GM12878 (cell line): ENCODE results near the gene SERPINA4. TPM values are rescaled to one million over a fixed set of nuclear protein-coding genes. Genes with fewer than 3 reads are reported as not detected.

Experiments used
- ATAC-seq: fragments of 200-7000 bp; cut with Tn5 transposase; 3 replicates; pipeline ENCODE4 v1.9.1; 2020; ENCODE audit warnings: mild to moderate bottlenecking, moderate library complexity
- BruUV-seq: library from RNA; stranded (reverse); fragments of 400-500 nt; replicated peaks from 2 replicates; lab custom pipeline; 2021; lab: Mats Ljungman, UMichigan
- CTCF ChIA-PET: fragments of 300-600 bp; sonication (Branson Sonifier 250); formaldehyde crosslinking; extraction: SDS; loops from one replicate; lab custom pipeline; 2021; ENCODE audit warnings: inconsistent platforms; lab: Yijun Ruan, JAX
- POLR2A ChIA-PET: fragments of 350-600 bp; formaldehyde crosslinking; extraction: SDS; loops from one replicate; lab custom pipeline; 2021; ENCODE audit warnings: inconsistent platforms; lab: Charles Lee
- RAD21 ChIA-PET: fragments of 300-600 bp; sonication (Branson Sonifier 250); formaldehyde crosslinking; loops from one replicate; lab custom pipeline; 2023; ENCODE audit warnings: antibody characterized with exemption; ENCODE audit not compliant: unreplicated experiment; lab: Charles Lee
- SMC1A ChIA-PET: fragments of 300-600 bp; sonication (Branson Sonifier 250); formaldehyde crosslinking; loops from one replicate; lab custom pipeline; 2023; ENCODE audit not compliant: unreplicated experiment, uncharacterized antibody; lab: Charles Lee
- DNase-seq: peaks from one replicate; pipeline ENCODE4 v3.0.0-alpha.2; 2011; ENCODE audit warnings: low read depth, low spot score
- FAIRE-seq: peaks from 3 replicates; lab custom pipeline; 2011; peaks lifted over from hg19 to GRCh38; lab: Jason Lieb, UNC
- H2AFZ ChIP-seq: 2 replicates; pipeline ENCODE4 v1.6.0; 2011; ENCODE audit warnings: low read depth, low read length, control low read depth; ENCODE audit not compliant: control insufficient read depth
- H3K27ac ChIP-seq: 2 replicates; pipeline ENCODE4 v1.5.1; 2011; ENCODE audit warnings: control low read depth; ENCODE audit not compliant: control insufficient read depth, insufficient read depth
- H3K27me3 ChIP-seq, 2 experiments: replicated peaks in 1 of 2; 2 replicates each; pipeline versions ENCODE4 v1.6.0 to v1.6.1; 2011; ENCODE audit warnings: low read length in 1 of 2; ENCODE audit not compliant: control insufficient read depth in 2 of 2, insufficient read depth in 2 of 2
- H3K36me3 ChIP-seq, 2 experiments: 2 replicates each; pipeline ENCODE4 v1.5.1; 2011; ENCODE audit warnings: low read length in 1 of 2; ENCODE audit not compliant: control insufficient read depth in 2 of 2, insufficient read depth in 2 of 2
- H3K4me1 ChIP-seq: 2 replicates; pipeline ENCODE4 v1.6.1; 2011; ENCODE audit warnings: mild to moderate bottlenecking, low read length, moderate library complexity, mixed read lengths; ENCODE audit not compliant: control insufficient read depth, insufficient read depth
- H3K4me2 ChIP-seq: 2 replicates; pipeline ENCODE4 v1.6.0; 2011; ENCODE audit warnings: control low read depth; ENCODE audit not compliant: control insufficient read depth, insufficient read depth
- H3K4me3 ChIP-seq: fragments of 200-600 bp; sonication (generic); 2 replicates; pipeline ENCODE4 v1.5.1; 2016
- H3K79me2 ChIP-seq: 2 replicates; pipeline ENCODE4 v1.6.0; 2011; ENCODE audit warnings: low read length; ENCODE audit not compliant: control insufficient read depth, insufficient read depth
- H3K9ac ChIP-seq: 2 replicates; pipeline ENCODE4 v1.8.0; 2011; ENCODE audit warnings: low read length, control low read depth, mixed read lengths; ENCODE audit not compliant: control insufficient read depth, insufficient read depth
- H3K9me3 ChIP-seq: replicated peaks from 3 replicates; pipeline ENCODE4 v1.5.1; 2011; ENCODE audit warnings: mild to moderate bottlenecking, low read length; ENCODE audit not compliant: control insufficient read depth, insufficient read depth
- H4K20me1 ChIP-seq: 2 replicates; pipeline ENCODE4 v1.6.0; 2011; ENCODE audit not compliant: control insufficient read depth, insufficient read depth
- BACH1 ChIP-seq: fragments of 450-650 bp; IDR thresholded peaks from 2 replicates; pipeline ENCODE4 v1.6.1; 2017; ENCODE audit warnings: mild to moderate bottlenecking, borderline replicate concordance
- BHLHE40 ChIP-seq, 2 experiments: fragments of 450-650 bp in 1 of 2; IDR thresholded peaks; 2 replicates each; pipeline ENCODE4 v1.6.1; 2011 to 2017; ENCODE audit warnings: low read depth in 2 of 2, borderline replicate concordance in 1 of 2, improper control_type of control experiment in 1 of 2, low read length in 1 of 2, mild to moderate bottlenecking in 1 of 2
- CHD1 ChIP-seq: IDR thresholded peaks from 2 replicates; pipeline ENCODE4 v1.6.1; 2012; ENCODE audit warnings: low read depth, low read length, improper control_type of control experiment
- CHD2 ChIP-seq: IDR thresholded peaks from 2 replicates; pipeline ENCODE4 v1.6.1; 2011; ENCODE audit warnings: low read depth, low read length, improper control_type of control experiment, borderline replicate concordance
- FOXM1 ChIP-seq: IDR thresholded peaks from 2 replicates; pipeline ENCODE4 v1.6.1; 2012; ENCODE audit warnings: low read depth, mild to moderate bottlenecking, inconsistent platforms, low read length, moderate library complexity
- HDAC6 ChIP-seq: fragments of 200-600 bp; sonication (generic); IDR thresholded peaks from one replicate; pipeline ENCODE4 v1.8.0; 2017; ENCODE audit warnings: antibody characterized with exemption; ENCODE audit not compliant: unreplicated experiment
- IRF4 ChIP-seq: IDR thresholded peaks from 2 replicates; pipeline ENCODE4 v1.6.1; 2011; ENCODE audit warnings: low read depth, low read length
- JUND ChIP-seq: IDR thresholded peaks from 2 replicates; pipeline ENCODE4 v1.6.1; 2012; ENCODE audit warnings: low read depth, mild to moderate bottlenecking, low read length, improper control_type of control experiment, moderate library complexity
- POU2F2 ChIP-seq: IDR thresholded peaks from 3 replicates; pipeline ENCODE4 v1.6.1; 2011; ENCODE audit warnings: low read depth, mild to moderate bottlenecking, low read length, borderline replicate concordance
- SP1 ChIP-seq: IDR thresholded peaks from one replicate; pipeline ENCODE4 v1.6.1; 2011; ENCODE audit warnings: low read depth, low read length
- STAT1 ChIP-seq: fragments of 450-650 bp; conservative IDR thresholded peaks from 2 replicates; pipeline ENCODE4 v1.6.1; 2014; ENCODE audit warnings: antibody characterized with exemption, mild to moderate bottlenecking
- SUPT20H ChIP-seq: IDR thresholded peaks from 2 replicates; pipeline ENCODE4 v1.6.1; 2011; ENCODE audit warnings: low read depth, mild to moderate bottlenecking, low read length, moderate library complexity, borderline replicate concordance; ENCODE audit not compliant: control insufficient read depth
- ZSCAN29 ChIP-seq: fragments of 450-650 bp; IDR thresholded peaks from 2 replicates; pipeline ENCODE4 v1.6.1; 2017; ENCODE audit warnings: mild to moderate bottlenecking, moderate library complexity
- WGBS: methylation state at CpG from one replicate; pipeline ENCODE4 v1.1.6; 2016; ENCODE audit warnings: low lambda C conversion rate; ENCODE audit not compliant: insufficient replicate concordance, insufficient coverage; ENCODE audit errors: missing lambda C conversion rate; 5-methylcytosine and 5-hydroxymethylcytosine counted together
- in situ Hi-C: fragments of 300-500 bp; cut with MboI; formaldehyde crosslinking; loops from 9 replicates; pipeline ENCODE4 v1.14.3; 2018; ENCODE audit warnings: mixed read lengths
- intact Hi-C: fragments of 100-400 bp; cut with micrococcal nuclease; formaldehyde crosslinking; loops from one replicate; pipeline ENCODE4 v1.14.2; 2022; ENCODE audit not compliant: unreplicated experiment
- polyA plus RNA-seq, 11 experiments: library from polyadenylated mRNA; depleted of rRNA in 4 of 11; unstranded in 6 of 11; stranded (reverse) in 5 of 11; fragments of >200 nt; fragmentation: Nextera tagmentation in 4 of 11; fragmentation: Illumina TruSeq in 1 of 11; extraction: Ambion mirVana in 4 of 11; extraction: Trizol in 1 of 11; gene quantifications; 1 replicate in 1 of 11; 2 replicates in 10 of 11; pipeline versions ENCODE4 v1.2.1 to v1.2.3, GENCODE V29; 2011 to 2016; ENCODE audit warnings: inconsistent platforms in 2 of 11, missing spikeins in 2 of 11, low read depth in 1 of 11
- total RNA-seq, 4 experiments: library from RNA; depleted of rRNA in 3 of 4; stranded (reverse); fragments of >200 nt in 3 of 4; fragmentation: Illumina TruSeq in 1 of 4; extraction: Trizol in 1 of 4; gene quantifications; 2 replicates each; pipeline versions ENCODE4 v1.2.1 to v1.2.3, GENCODE V29; 2013 to 2021

The SERPINA4 gene
- total and polyA plus RNA-seq, 10 of the 15 experiments (the other 5 are each of a cell fraction or from before 2014, with no cell fraction given): 0.13 TPM; not detected in 9

- Histone ChIP-seq H3K79me2 (no peaks in the 10 kb centered on the region), H3K9me3 (peaks cover 2% of the 10 kb centered on the region), H3K27me3 (no peaks in the 10 kb centered on the region; a peak in 1 of 4 replicates), H3K9ac (no peak overlapping the region), H3K4me1 (peaks cover 3% of the 10 kb centered on the region; the same call in 1 of the 2 replicates), H3K4me2 (no peak overlapping the region), H2AFZ (no peak overlapping the region), H3K27ac (no peak overlapping the region), H3K36me3 (no peaks in the 10 kb centered on the region), H4K20me1 (no peaks in the 10 kb centered on the region), H3K4me3 (no peak overlapping the region)
- WGBS: 51% methylated on average over 7 of the region's 7 CpGs
- no peak for TF ChIP-seq ZSCAN29
- no peak for TF ChIP-seq FOXM1
- no peak for TF ChIP-seq BACH1
- TF ChIP-seq STAT1: no peak
- TF ChIP-seq JUND: no peak
- no peak for TF ChIP-seq CHD1
- no peak for TF ChIP-seq CHD2
- TF ChIP-seq HDAC6: no peak
- TF ChIP-seq SP1: no peak
- TF ChIP-seq POU2F2: no peak
- no peak for TF ChIP-seq BHLHE40 (IDR thresholded peaks at IDR 0.05; ENCODE audit: borderline replicate concordance in 1 of 2, low read depth in 2 of 2, low read length in 1 of 2)
- no peak for TF ChIP-seq IRF4
- TF ChIP-seq SUPT20H: no peak
- ChIA-PET POLR2A (no interaction called here), SMC1A (interaction anchor here (1.1 kb wide), 1 partner anchor 9 kb away, joined by 3 read pairs; no protein-coding TSS in a partner anchor), CTCF (interaction anchor here (1.2 to 3.0 kb wide), 3 partner anchors 10 to 106 kb away, joined by 3 to 22 read pairs (median 5); no protein-coding TSS in a partner anchor), RAD21 (no interaction called here)
- no peak for ATAC-seq
- in situ Hi-C loops (no loop called here), intact Hi-C loops (no loop called here)
- DNase-seq: no peak
- FAIRE-seq: no peak
- no TSS peak for BruUV-seq
Observed at GRCh38 chr14:94539181-94539580, 22.1 kb upstream of the SERPINA4 start.
